Activated naive CD8-positive, alpha-beta T cell treated with anti-CD3 and anti-CD28 coated beads, Interleukin-2, amount 10 ng/mL, durations not matched to agents 7 days and 5 days (primary cell): ENCODE measurements around the gene KIF3B. TPM values are rescaled to one million over a fixed set of nuclear protein-coding genes. Genes with fewer than 3 reads are reported as not detected.

ENCODE experiments used
- ATAC-seq: fragments of 150-1000 bp; cut with Tn5 transposase; one replicate; pipeline ENCODE4 v1.10.0; 2021; ENCODE audit warnings: low read depth, moderate library complexity
- POLR2A ChIA-PET: fragments of 350-600 bp; sonication (Branson Sonifier 250); formaldehyde crosslinking; loops from one replicate; lab custom pipeline; 2021; ENCODE audit warnings: antibody characterized with exemption; lab: Charles Lee
- DNase-seq: peaks from one replicate; pipeline ENCODE4 v3.0.0; 2021
- H3K27ac Mint-ChIP-seq: one replicate; pipeline ENCODE4 v1.8.0; 2022; ENCODE audit warnings: mild to moderate bottlenecking, mixed read lengths
- H3K27me3 Mint-ChIP-seq: one replicate; pipeline ENCODE4 v1.8.0; 2022; ENCODE audit warnings: mild to moderate bottlenecking, moderate library complexity, mixed read lengths
- H3K36me3 Mint-ChIP-seq: one replicate; pipeline ENCODE4 v1.8.0; 2021; ENCODE audit warnings: mild to moderate bottlenecking, mixed read lengths
- H3K4me1 Mint-ChIP-seq: one replicate; pipeline ENCODE4 v1.8.0; 2021; ENCODE audit warnings: mixed read lengths
- H3K4me3 Mint-ChIP-seq: one replicate; pipeline ENCODE4 v1.8.0; 2022; ENCODE audit warnings: mild to moderate bottlenecking, moderate library complexity, mixed read lengths
- H3K9me3 Mint-ChIP-seq: one replicate; pipeline ENCODE4 v1.8.0; 2021; ENCODE audit warnings: mixed read lengths
- total RNA-seq, 2 experiments: library from RNA; stranded (reverse); gene quantifications; one replicate each; pipeline ENCODE4 v1.2.3, GENCODE V29; 2021

KIF3B gene
- total RNA-seq = 10 to 100 TPM; 14.3 to 14.4 TPM

GRCh38 chr20:32277361-32278198 is at the start of gene KIF3B:
TSS of gene KIF3B (plus strand) at chr20:32277651. CDS start at chr20:32309778, 32,127 bp downstream.
- Mint-ChIP-seq H3K27me3 (no peaks in the 10 kb centered on the region), H3K4me3 (peak within 1 kb of the TSS; percentile 91), H3K27ac (peak within 1 kb of the TSS; percentile 82), H3K36me3 (peaks cover 11% of the 10 kb centered on the region), H3K9me3 (peaks cover 2% of the 10 kb centered on the region), H3K4me1 (peaks cover 29% of the 10 kb centered on the region)
- POLR2A ChIA-PET = interaction anchor here (1.0 to 1.1 kb wide), 5 partner anchors 9 to 554 kb away, joined by 3 to 4 read pairs (median 3); no protein-coding TSS in a partner anchor
- DNase-seq (peak; percentile 87), ATAC-seq (peak; percentile 85)

- POLR2A ChIA-PET = no interaction called here
- H3K4me3 Mint-ChIP-seq = no peak overlapping the region
- peak overlapping the region; percentile 38 for H3K27ac Mint-ChIP-seq
- no peak for DNase-seq
- H3K9me3 Mint-ChIP-seq = no peaks in the 10 kb centered on the region
- H3K27me3 Mint-ChIP-seq = no peaks in the 10 kb centered on the region
- ATAC-seq = no peak
- peaks cover 32% of the 10 kb centered on the region for H3K36me3 Mint-ChIP-seq
- H3K4me1 Mint-ChIP-seq = peaks cover 19% of the 10 kb centered on the region
Measured at GRCh38 chr20:32227744-32228688, 49.4 kb upstream of the KIF3B start.

GRCh38 chr20:32229251-32229747 is 48.2 kb upstream of the KIF3B start:
- ATAC-seq (no peak), DNase-seq (no peak)
- POLR2A ChIA-PET = no interaction called here
- Mint-ChIP-seq H3K36me3 (peaks cover 43% of the 10 kb centered on the region), H3K27me3 (no peaks in the 10 kb centered on the region), H3K9me3 (no peaks in the 10 kb centered on the region), H3K4me3 (no peak overlapping the region), H3K4me1 (peaks cover 19% of the 10 kb centered on the region), H3K27ac (no peak overlapping the region)

GRCh38 chr20:32230707-32231106 is 46.7 kb upstream of the KIF3B start:
- POLR2A ChIA-PET = interaction anchor here (0.6 kb wide), 1 partner anchor 279 kb away, joined by 3 read pairs; no protein-coding TSS in a partner anchor
- DNase-seq (no peak), ATAC-seq (no peak)
- Mint-ChIP-seq H3K4me3 (no peak overlapping the region), H3K4me1 (peaks cover 19% of the 10 kb centered on the region), H3K27me3 (no peaks in the 10 kb centered on the region), H3K27ac (no peak overlapping the region), H3K36me3 (peaks cover 51% of the 10 kb centered on the region), H3K9me3 (no peaks in the 10 kb centered on the region)

- Mint-ChIP-seq H3K27ac (peak overlapping the region; percentile 93), H3K4me1 (peaks cover 19% of the 10 kb centered on the region), H3K4me3 (no peak overlapping the region), H3K9me3 (no peaks in the 10 kb centered on the region), H3K36me3 (peaks cover 53% of the 10 kb centered on the region), H3K27me3 (no peaks in the 10 kb centered on the region)
- DNase-seq = no peak
- no peak for ATAC-seq
- POLR2A ChIA-PET = interaction anchor here (0.6 kb wide), 1 partner anchor 278 kb away, joined by 3 read pairs; no protein-coding TSS in a partner anchor
Measured at GRCh38 chr20:32231245-32231644, 46.2 kb upstream of the KIF3B start.

- Mint-ChIP-seq H3K27me3 (no peaks in the 10 kb centered on the region), H3K4me3 (peak overlapping the region; percentile 61), H3K27ac (peak overlapping the region; percentile 93), H3K36me3 (peaks cover 54% of the 10 kb centered on the region), H3K4me1 (peaks cover 19% of the 10 kb centered on the region), H3K9me3 (no peaks in the 10 kb centered on the region)
- POLR2A ChIA-PET = interaction anchor here (0.7 kb wide), 1 partner anchor 32 kb away, joined by 3 read pairs; no protein-coding TSS in a partner anchor
- no peak for DNase-seq
- peak; percentile 95 for ATAC-seq
Measured at GRCh38 chr20:32231847-32232246, 45.6 kb upstream of the KIF3B start.

GRCh38 chr20:32232326-32232886 is 45.0 kb upstream of the KIF3B start:
- no peak for DNase-seq

GRCh38 chr20:32233286-32233685 is 44.2 kb upstream of the KIF3B start:
- H3K27me3 Mint-ChIP-seq = no peaks in the 10 kb centered on the region
- POLR2A ChIA-PET = no interaction called here
- H3K36me3 Mint-ChIP-seq = peaks cover 52% of the 10 kb centered on the region
- no peak overlapping the region for H3K4me3 Mint-ChIP-seq
- H3K27ac Mint-ChIP-seq = no peak overlapping the region
- no peaks in the 10 kb centered on the region for H3K9me3 Mint-ChIP-seq
- H3K4me1 Mint-ChIP-seq = peaks cover 19% of the 10 kb centered on the region
- DNase-seq (no peak), ATAC-seq (no peak)

More at GRCh38 chr20:32232326-32232886, 45.0 kb upstream of the KIF3B start:
- no peak for ATAC-seq
- Mint-ChIP-seq H3K27me3 (no peaks in the 10 kb centered on the region), H3K4me3 (peak overlapping the region; percentile 61), H3K4me1 (peaks cover 19% of the 10 kb centered on the region), H3K27ac (peak overlapping the region; percentile 93), H3K36me3 (peaks cover 54% of the 10 kb centered on the region), H3K9me3 (no peaks in the 10 kb centered on the region)
- POLR2A ChIA-PET = interaction anchor here (0.7 kb wide), 1 partner anchor 32 kb away, joined by 3 read pairs; no protein-coding TSS in a partner anchor

- H3K27ac Mint-ChIP-seq = no peak overlapping the region
- no peak for DNase-seq
- no peaks in the 10 kb centered on the region for H3K9me3 Mint-ChIP-seq
- peaks cover 48% of the 10 kb centered on the region for H3K36me3 Mint-ChIP-seq
- no peak overlapping the region for H3K4me3 Mint-ChIP-seq
- no peak for ATAC-seq
- POLR2A ChIA-PET = no interaction called here
- peaks cover 19% of the 10 kb centered on the region for H3K4me1 Mint-ChIP-seq
- no peaks in the 10 kb centered on the region for H3K27me3 Mint-ChIP-seq
Measured at GRCh38 chr20:32234135-32234808, 43.2 kb upstream of the KIF3B start.

GRCh38 chr20:32235331-32236047 is 42.0 kb upstream of the KIF3B start:
- POLR2A ChIA-PET = no interaction called here

GRCh38 chr20:32236048-32236533 is 41.4 kb upstream of the KIF3B start:
- Mint-ChIP-seq H3K36me3 (peaks cover 40% of the 10 kb centered on the region), H3K27ac (no peak overlapping the region), H3K27me3 (no peaks in the 10 kb centered on the region), H3K4me1 (peaks cover 21% of the 10 kb centered on the region), H3K4me3 (no peak overlapping the region), H3K9me3 (no peaks in the 10 kb centered on the region)
- POLR2A ChIA-PET = no interaction called here
- ATAC-seq (no peak), DNase-seq (no peak)

More at GRCh38 chr20:32235331-32236047, 42.0 kb upstream of the KIF3B start:
- Mint-ChIP-seq H3K4me3 (no peak overlapping the region), H3K27ac (no peak overlapping the region), H3K4me1 (peaks cover 21% of the 10 kb centered on the region), H3K9me3 (no peaks in the 10 kb centered on the region), H3K27me3 (no peaks in the 10 kb centered on the region), H3K36me3 (peaks cover 45% of the 10 kb centered on the region)
- no peak for DNase-seq
- no peak for ATAC-seq
